ENCODE measurements around the gene FOXJ3. TPM values are rescaled to one million over a fixed set of nuclear protein-coding genes. Genes with fewer than 3 reads are reported as not detected.

FOXJ3 gene
- total and polyA plus RNA-seq, 2 donors (not counting 1 experiment from before 2014, with no cell fraction given): 22.6 to 29.5 TPM

- H3K27me3 ChIP-seq (ENCODE audit: control insufficient read depth, insufficient read depth, low read length): peaks cover 2% of the 10 kb centered on the region
- no peaks in the 10 kb centered on the region for H3K4me1 ChIP-seq (ENCODE audit: control insufficient read depth, extremely low read depth, insufficient read depth, low read length)
- DNase-seq (ENCODE audit: low read depth in 2 of 2): no peak
- no peak within 1 kb of the TSS for H3K4me3 ChIP-seq (replicated peaks in 1 of 4; ENCODE audit: control extremely low read depth in 1 of 4, insufficient read depth in 1 of 4, low read depth in 3 of 4, low read length in 4 of 4)
- no peak within 1 kb of the TSS for H3K9ac ChIP-seq (ENCODE audit: insufficient read depth, low read length)
- no peak for TF ChIP-seq EZH2 (IDR thresholded peaks at IDR 0.05; ENCODE audit: low read length, missing control alignments)
- no peak for TF ChIP-seq CTCF (conservative IDR thresholded peaks at IDR 0.05 in 1 of 2, IDR thresholded peaks at IDR 0.05 in 1 of 2; ENCODE audit: low read depth in 1 of 2, low read length in 2 of 2)
- no peaks in the 10 kb centered on the region for H3K36me3 ChIP-seq (ENCODE audit: control insufficient read depth, insufficient read depth, low read length)
- H3K4me2 ChIP-seq (ENCODE audit: extremely low read depth, insufficient read depth, low read length): no peak within 1 kb of the TSS
- no peaks in the 10 kb centered on the region for H3K79me2 ChIP-seq (ENCODE audit: control insufficient read depth, insufficient read depth, low read length)
- no peaks in the 10 kb centered on the region for H4K20me1 ChIP-seq (ENCODE audit: control insufficient read depth, extremely low read depth, insufficient read depth, low read length)
- H3K27ac ChIP-seq (ENCODE audit: insufficient read depth, low read length): no peak within 1 kb of the TSS
- no peak within 1 kb of the TSS for H2AFZ ChIP-seq (ENCODE audit: low read length)
- H3K9me3 ChIP-seq (ENCODE audit: control insufficient read depth, insufficient read depth, low read depth, low read length): no peaks in the 10 kb centered on the region
These were observed 182.0 kb downstream of the FOXJ3 start, which contains the start of gene GUCA2B for GRCh38 chr1:42152907-42153600. TSS of gene GUCA2B (plus strand) at chr1:42153410. CDS start at chr1:42153451, 41 bp downstream.

- Histone ChIP-seq H3K9ac (ENCODE audit: insufficient read depth, low read length) (no peak overlapping the region), H3K9me3 (ENCODE audit: control insufficient read depth, insufficient read depth, low read depth, low read length) (no peaks in the 10 kb centered on the region), H4K20me1 (ENCODE audit: control insufficient read depth, extremely low read depth, insufficient read depth, low read length) (no peaks in the 10 kb centered on the region), H3K27me3 (ENCODE audit: control insufficient read depth, insufficient read depth, low read length) (peaks cover 10% of the 10 kb centered on the region), H3K4me2 (ENCODE audit: extremely low read depth, insufficient read depth, low read length) (no peak overlapping the region), H3K27ac (ENCODE audit: insufficient read depth, low read length) (no peak overlapping the region), H3K4me1 (ENCODE audit: control insufficient read depth, extremely low read depth, insufficient read depth, low read length) (no peaks in the 10 kb centered on the region), H2AFZ (ENCODE audit: low read length) (no peak overlapping the region), H3K36me3 (ENCODE audit: control insufficient read depth, insufficient read depth, low read length) (no peaks in the 10 kb centered on the region), H3K79me2 (ENCODE audit: control insufficient read depth, insufficient read depth, low read length) (no peaks in the 10 kb centered on the region), H3K4me3 (replicated peaks in 1 of 4; ENCODE audit: control extremely low read depth in 1 of 4, insufficient read depth in 1 of 4, low read depth in 3 of 4, low read length in 4 of 4) (no peak overlapping the region)
- TF ChIP-seq CTCF (conservative IDR thresholded peaks at IDR 0.05 in 1 of 2, IDR thresholded peaks at IDR 0.05 in 1 of 2; ENCODE audit: low read depth in 1 of 2, low read length in 2 of 2) (no peak), EZH2 (IDR thresholded peaks at IDR 0.05; ENCODE audit: low read length, missing control alignments) (no peak)
- DNase-seq (ENCODE audit: low read depth in 2 of 2): no peak
These were observed 182.9 kb downstream of the FOXJ3 start for GRCh38 chr1:42152119-42152518.

DNA sequence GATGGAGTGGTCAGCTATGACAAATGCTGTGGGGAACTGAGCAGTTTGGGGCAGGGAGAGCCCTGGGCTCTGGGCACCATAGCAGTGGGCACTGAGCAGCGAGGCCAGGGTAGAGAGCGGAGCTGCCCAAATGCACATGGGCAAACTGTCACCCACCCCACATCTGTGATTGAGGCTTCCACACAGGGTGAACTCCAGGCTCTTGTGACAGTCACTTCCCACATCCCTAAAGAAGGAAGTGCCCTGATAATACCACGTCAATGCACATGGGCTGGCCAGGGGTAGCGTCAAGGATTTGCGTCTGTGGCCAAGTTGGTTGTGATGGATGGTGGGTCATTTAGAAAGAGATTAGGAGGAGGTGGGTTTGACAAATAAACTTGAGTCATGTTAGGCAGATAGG is 184.4 kb downstream of the FOXJ3 start:
- H3K9ac ChIP-seq (ENCODE audit: insufficient read depth, low read length): no peak overlapping the region
- H3K27ac ChIP-seq (ENCODE audit: insufficient read depth, low read length): no peak overlapping the region
- DNase-seq (ENCODE audit: low read depth in 2 of 2): no peak
- H3K36me3 ChIP-seq (ENCODE audit: control insufficient read depth, insufficient read depth, low read length): no peaks in the 10 kb centered on the region
- TF ChIP-seq EZH2 (IDR thresholded peaks at IDR 0.05; ENCODE audit: low read length, missing control alignments): no peak
- TF ChIP-seq CTCF (conservative IDR thresholded peaks at IDR 0.05 in 1 of 2, IDR thresholded peaks at IDR 0.05 in 1 of 2; ENCODE audit: low read depth in 1 of 2, low read length in 2 of 2): no peak
- H3K9me3 ChIP-seq (ENCODE audit: control insufficient read depth, insufficient read depth, low read depth, low read length): no peaks in the 10 kb centered on the region
- no peak overlapping the region for H3K4me3 ChIP-seq (replicated peaks in 1 of 4; ENCODE audit: control extremely low read depth in 1 of 4, insufficient read depth in 1 of 4, low read depth in 3 of 4, low read length in 4 of 4)
- peaks cover 15% of the 10 kb centered on the region for H3K27me3 ChIP-seq (ENCODE audit: control insufficient read depth, insufficient read depth, low read length)
- no peak overlapping the region for H3K4me2 ChIP-seq (ENCODE audit: extremely low read depth, insufficient read depth, low read length)
- H3K79me2 ChIP-seq (ENCODE audit: control insufficient read depth, insufficient read depth, low read length): no peaks in the 10 kb centered on the region
- no peak overlapping the region for H2AFZ ChIP-seq (ENCODE audit: low read length)
- H3K4me1 ChIP-seq (ENCODE audit: control insufficient read depth, extremely low read depth, insufficient read depth, low read length): no peaks in the 10 kb centered on the region
- no peaks in the 10 kb centered on the region for H4K20me1 ChIP-seq (ENCODE audit: control insufficient read depth, extremely low read depth, insufficient read depth, low read length)
